Measurements from ENCODE around the gene CCDC88C.
"Not testable (repeated sequence)": the region's sequence is repeated elsewhere in the genome, so short reads cannot be mapped to it uniquely, and the experiment has no call there.

Gene CCDC88C, protein sequence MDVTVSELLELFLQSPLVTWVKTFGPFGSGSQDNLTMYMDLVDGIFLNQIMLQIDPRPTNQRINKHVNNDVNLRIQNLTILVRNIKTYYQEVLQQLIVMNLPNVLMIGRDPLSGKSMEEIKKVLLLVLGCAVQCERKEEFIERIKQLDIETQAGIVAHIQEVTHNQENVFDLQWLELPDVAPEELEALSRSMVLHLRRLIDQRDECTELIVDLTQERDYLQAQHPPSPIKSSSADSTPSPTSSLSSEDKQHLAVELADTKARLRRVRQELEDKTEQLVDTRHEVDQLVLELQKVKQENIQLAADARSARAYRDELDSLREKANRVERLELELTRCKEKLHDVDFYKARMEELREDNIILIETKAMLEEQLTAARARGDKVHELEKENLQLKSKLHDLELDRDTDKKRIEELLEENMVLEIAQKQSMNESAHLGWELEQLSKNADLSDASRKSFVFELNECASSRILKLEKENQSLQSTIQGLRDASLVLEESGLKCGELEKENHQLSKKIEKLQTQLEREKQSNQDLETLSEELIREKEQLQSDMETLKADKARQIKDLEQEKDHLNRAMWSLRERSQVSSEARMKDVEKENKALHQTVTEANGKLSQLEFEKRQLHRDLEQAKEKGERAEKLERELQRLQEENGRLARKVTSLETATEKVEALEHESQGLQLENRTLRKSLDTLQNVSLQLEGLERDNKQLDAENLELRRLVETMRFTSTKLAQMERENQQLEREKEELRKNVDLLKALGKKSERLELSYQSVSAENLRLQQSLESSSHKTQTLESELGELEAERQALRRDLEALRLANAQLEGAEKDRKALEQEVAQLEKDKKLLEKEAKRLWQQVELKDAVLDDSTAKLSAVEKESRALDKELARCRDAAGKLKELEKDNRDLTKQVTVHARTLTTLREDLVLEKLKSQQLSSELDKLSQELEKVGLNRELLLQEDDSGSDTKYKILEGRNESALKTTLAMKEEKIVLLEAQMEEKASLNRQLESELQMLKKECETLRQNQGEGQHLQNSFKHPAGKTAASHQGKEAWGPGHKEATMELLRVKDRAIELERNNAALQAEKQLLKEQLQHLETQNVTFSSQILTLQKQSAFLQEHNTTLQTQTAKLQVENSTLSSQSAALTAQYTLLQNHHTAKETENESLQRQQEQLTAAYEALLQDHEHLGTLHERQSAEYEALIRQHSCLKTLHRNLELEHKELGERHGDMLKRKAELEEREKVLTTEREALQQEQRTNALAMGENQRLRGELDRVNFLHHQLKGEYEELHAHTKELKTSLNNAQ (N-terminal part only)
- total RNA-seq: 79.9 to 521 (median 272) reads per million in 3 experiments

DNA sequence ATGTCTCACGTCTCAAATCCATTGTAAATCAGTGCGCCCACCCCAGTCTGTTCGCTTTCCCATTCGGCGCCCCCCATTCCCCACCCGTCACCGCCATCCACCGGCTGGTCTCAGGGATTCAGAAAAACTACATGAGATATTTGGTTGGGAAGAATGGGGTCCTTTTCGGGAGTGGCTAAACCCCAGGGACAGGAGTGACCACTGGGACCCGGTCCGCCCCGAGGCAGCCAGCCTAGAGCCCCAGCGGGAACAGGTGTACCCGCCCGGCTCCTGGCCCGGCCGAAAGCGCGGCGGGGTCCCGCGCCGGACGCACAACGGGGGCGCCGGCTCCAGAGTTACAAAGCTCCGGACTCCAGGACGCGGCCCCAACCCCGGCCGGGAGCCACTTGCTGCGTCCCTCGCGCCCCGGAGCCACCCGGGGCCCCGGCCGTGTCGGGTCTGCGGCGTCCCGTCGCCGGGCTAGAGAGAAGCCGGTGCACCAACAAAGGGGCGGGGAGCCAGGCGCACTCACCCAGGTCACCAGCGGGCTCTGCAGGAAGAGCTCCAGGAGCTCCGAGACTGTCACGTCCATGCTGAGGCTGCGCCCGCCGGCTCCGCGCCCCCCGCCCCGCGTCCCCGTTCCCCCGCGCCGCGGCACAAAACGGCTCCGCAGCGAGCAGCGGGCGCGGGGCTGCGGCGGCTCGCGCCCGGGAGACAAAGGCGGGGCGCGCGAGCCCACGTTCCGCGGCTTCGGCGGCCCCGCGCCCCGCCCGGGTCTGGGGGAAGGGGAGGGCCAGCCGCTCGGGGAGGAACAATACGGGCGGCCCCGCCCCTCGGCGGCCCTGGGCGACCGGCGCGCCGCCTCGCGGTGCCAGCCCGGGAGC lies at the start of gene CCDC88C:
CCDC88C (minus strand) TSS at position 701 of the 863 bp plus-strand sequence; CDS start at position 571, 130 bp downstream.
- peak; percentile 82 for DNase-seq

DNA sequence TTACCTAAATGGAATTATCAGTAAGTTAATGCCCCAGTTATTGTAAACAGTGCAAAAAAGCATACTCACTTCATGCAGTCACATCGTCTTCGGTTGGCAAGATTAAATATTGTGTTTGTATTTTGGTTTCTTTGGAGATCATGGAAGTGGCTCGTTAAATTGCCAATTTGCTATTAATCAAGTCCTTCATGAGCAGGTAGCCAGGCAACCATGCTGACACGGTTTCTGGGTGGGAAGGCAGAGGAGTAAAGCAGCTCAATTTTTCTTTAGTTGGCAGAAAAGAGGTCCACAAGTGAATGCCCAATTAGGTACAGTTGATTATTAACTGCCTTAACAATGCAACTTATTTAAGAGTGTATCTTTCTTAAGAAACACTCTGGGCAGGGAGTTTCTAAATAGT lies 48.6 kb upstream of the CCDC88C start:
- DNase-seq: no peak

DNA sequence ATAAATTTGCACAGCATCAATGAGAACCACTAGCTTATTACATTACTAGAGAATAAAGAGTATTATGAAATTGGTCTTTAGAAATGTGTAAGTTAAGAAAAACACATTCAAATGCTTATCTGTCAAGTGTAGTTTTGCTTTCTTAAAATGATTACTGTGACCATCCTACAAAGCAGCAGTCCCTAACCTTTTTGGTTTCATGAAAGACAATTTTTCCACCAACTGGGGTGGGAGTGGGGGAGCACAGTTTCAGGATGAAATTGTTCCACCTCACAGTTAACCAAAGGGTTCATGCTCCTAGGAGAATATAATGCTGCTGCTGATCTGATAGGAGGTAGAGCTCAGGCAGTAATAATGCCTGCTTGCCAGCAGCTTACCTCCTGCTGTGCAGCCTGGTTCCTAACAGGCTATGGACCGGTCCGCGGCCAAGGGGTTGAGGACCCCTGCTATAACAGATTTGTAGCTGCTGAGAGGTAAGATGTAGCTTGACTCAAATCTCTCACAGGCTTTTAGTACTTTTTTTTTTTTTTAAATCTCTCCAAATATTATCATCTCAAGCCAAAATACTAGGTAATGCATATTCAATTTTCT lies 47.1 kb upstream of the CCDC88C start:
- no peak for DNase-seq

DNA sequence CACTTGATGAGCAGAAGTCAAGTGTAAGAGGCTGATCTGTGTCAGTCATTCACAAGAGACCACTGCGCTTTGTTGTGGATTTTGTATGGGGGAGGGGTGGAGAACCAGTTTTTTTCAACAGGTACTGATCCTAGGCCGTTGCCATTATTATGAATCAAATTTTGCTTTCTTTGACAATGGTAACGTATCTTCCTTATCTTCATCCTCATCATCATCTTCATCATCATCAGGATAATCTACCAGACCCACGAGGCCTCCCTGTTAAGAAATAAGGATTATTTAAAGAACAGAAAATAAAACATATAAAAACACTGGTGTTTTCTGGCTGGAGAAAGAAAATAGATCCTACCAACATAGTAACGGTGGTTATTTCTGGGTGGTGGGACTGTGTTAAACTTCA lies 41.0 kb upstream of the CCDC88C start:
- DNase-seq: no peak

DNA sequence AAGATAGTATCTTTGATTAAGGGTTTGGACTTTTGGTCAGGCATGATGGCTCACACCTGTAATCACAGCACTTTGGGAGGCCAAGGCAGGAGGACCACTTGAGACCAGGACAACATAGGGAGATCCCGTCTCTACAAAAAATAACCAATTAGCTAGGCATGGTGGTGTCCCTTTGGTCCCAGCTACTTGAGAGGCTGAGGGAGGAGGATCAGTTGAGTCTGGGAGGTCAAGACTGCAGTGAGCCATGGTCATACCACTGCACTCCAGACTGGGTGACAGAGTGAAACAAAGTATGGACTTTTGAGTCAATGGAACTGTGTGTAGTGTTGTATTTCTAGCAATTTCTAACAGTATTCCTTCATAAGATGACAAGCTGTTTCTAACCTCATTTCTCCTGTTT lies 38.7 kb upstream of the CCDC88C start:
- no peak for DNase-seq

DNA sequence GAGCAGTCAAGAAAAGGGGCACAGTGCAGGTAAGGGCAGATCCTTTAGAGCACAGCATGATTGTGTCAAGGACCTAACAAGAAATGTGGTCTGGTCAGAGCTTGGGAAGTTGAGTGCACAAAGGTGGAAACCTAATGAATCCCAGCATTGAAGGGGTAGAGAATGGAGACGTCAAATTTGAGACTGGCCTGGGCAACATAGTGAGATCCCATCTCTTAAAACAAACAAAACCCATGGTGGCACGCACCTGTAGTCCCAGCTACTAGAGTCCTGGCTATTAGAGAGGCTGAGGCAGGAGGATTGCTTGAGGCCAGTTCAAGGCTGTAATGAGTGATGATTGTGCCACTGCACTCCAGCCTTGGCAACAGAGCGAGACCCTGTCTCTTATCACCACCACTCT lies 37.0 kb upstream of the CCDC88C start:
- DNase-seq: no peak

DNA sequence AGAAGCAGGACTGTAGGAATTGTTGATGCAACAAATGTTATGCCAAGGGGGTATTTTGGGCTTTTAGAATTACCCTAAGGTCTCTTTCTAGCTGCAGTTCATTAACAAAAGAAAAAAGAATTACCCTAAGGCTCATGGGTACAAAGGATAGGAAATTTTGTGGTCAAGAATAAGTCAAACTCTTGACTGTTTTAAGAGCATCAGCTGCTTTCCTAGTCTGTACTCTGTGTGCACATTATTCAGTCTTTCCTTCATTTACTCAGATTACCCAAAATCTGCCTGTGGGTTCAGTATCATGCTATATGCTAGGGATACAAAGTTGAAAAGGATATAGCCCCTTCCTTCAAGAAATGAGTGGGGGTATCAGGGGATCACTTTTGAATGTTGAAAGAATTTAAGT lies 36.5 kb upstream of the CCDC88C start:
- no peak for DNase-seq

DNA sequence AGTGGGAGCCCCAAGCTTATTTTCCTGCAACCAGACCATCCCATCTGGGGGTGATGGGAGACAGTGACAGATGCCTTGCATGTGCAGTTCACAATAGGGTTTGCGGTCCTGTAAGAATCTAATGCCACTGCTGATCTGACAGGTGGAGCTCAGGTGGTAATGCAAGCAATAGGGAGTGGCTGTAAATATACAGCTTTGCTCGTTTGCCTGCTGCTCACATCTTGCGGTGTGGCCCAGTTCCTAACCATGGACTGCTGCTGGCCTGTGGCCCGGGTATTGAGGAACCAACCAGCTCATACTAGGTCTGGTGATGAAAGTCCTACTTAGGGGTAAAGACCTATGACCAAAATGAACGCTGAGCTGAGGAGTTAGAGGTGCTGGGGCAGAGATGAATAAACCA lies 36.1 kb upstream of the CCDC88C start:
- DNase-seq: no peak

DNA sequence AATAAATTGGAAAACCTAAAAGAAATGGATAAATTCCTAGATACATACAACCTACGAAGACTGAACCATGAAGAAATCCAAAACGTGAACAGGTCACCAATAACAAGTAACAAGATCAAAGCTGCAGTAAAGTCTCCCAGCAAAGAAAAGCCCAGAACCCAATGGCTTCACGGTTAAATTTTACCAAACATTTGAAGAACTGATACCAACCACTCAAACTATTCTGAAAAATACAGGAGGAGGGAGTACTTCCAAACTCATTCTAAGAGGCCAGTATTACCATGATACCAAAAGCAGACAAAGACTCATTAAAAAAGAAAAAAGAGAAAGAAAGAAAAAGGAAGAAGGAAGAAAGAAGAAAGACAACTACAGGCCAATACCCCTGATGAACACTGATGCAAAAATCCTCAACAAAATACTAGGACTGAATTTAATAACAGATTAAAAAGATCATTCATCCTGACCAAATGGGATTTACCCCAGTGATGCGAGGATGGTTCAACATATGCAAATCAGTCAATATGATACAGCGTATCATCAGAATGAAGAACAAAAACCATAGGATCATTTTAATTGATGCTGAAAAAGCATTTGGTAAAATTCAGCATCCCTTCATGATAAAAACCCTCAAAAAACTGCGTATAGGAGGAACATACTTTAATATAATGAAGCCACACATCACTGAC lies 26.9 kb upstream of the CCDC88C start:
- no peak for DNase-seq

DNA sequence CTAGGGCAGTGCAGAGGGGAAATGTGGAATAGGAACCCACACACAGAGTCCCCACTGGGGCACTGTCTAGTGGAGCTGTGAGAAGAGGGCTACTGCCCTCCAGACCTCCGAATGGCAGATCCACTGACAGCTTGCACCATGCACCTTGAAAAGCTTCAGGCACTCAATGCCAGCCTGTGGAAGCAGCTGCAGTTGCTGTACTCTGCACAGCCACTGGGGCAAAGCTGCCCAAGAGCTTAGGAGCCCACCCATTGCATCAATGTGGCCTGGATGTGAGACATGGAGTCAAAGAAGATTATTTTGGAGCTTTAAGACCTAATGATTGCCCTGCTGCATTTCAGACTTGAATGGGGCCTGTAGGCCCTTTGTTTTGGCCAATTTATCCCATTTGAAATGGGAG lies 21.7 kb upstream of the CCDC88C start:
- no peak for DNase-seq

DNA sequence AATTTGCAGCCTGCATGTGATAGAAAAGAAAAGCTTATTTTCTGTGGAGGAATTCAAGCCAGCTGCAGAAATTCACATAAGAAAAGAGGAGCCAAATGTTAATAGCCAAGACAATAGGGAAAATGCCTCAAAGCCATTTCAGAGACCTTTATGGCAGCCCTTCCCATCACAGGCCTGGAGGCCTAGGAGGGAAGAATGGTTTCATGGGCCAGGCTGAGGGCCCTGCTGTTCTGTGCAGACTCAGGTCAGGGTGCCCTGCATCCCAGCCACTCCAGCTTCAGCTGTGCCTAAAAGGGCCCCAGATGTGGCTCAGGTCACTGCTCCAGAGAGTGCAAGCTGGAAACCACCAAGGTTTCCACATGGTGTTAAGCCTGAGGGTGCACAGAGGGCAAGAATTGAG lies 21.2 kb upstream of the CCDC88C start:
- no peak for DNase-seq

DNA sequence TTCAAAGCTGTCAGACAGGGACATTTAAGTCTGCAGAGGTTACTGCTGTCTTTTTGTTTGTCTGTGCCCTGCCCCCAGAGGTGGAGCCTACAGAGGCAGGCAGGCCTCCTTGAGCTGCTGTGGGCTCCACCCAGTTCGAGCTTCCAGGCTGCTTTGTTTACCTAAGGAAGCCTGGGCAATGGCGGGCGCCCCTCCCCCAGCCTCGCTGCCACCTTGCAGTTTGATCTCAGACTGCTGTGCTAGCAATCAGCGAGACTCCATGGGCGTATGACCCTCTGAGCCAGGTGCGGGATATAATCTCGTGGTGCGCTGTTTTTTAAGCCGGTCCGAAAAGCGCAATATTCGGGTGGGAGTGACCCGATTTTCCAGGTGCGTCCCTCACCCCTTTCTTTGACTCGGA lies 18.6 kb upstream of the CCDC88C start:
- not testable (repeated sequence) for DNase-seq

DNA sequence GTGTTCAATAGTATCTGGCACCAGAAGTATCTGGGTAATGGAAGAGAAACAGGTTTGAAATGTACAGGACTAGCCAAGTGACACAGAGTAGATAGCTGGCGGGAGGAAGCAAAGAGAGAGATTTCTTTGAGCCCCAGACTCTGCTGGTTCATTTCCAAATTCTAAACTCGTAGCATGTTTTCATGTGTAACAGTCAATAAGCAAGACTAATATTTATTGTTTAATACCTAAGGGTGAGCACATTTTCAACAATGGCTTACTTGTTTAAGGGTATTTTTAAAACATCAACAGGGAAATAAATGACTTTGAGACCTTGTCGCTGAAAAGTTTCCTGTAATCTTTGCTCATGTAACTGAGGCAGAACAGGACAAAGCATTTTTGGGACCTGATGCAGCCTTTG lies 11.8 kb upstream of the CCDC88C start:
- no peak for DNase-seq

DNA sequence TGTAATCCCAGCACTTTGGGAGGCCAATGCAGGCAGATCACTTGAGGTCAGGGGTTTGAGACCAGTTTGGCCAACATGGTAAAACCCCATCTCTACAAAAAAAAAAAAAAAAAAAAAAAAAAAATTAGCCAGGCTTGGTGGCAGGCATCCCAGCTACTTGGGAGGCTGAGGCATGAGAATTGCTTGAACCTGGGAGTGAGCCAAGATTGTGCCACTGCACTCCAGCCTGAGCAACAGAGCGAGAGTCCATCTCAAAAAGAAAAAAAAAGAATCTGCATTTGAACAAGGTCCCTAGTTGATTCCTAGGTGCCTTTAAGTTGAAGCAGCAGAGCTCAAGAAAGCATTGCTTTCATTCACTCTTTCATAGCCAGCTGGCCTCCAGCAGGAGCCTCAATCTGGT lies 11.3 kb upstream of the CCDC88C start:
- DNase-seq: not testable (repeated sequence)

DNA sequence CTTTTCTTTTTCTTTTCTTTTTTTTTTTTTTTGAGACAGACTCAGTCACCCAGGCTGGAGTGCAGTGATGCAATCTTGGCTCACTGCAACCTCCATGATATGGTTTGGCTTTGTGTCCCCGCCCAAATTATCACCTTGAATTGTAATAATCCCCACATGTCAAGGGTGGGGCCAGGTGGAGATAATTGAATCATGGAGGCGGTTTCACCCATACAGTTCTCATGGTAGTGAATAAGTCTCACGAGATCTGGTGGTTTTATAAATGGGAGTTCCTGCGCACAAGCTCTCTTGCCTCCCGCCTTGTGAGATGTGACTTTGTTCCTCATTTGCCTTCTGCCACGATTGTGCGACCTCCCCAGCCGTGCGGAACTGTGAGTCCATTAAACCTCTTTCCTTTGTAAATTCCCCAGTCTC lies 7.9 kb upstream of the CCDC88C start:
- DNase-seq: not testable (repeated sequence)

DNA sequence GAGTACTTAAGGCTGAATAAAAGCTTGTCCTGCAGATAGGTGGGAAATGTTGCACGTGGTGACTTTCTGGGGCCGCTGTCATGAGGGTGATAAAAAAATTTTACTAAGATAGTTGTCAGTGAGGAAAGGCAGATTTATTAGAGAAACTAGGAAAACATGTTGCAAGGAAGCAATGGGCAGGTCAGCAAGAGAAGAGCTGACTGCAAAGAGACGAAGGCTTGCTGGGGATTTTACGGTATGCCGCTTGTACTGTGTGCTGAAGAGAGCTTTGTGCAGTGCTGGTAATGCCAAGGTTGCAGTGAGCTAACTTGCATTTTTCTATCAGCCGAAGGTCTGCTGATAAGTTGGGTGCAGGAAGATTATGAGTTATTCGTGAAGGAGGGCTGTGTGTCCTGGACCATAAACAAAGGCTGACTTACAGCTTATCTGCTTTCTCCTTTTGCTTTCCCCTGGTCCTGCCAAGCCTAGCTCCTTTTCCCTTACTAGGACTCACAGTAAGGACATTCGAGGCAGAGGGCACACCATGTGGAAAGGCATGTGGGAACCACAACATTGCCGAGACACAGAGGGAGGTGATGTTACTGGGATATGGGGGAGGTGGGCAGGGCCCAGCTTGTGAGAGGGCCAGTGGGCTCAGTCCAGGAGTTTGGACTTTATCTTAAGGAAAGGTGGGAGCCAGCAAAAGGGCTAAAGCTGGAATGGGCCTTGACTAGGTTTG lies 7.4 kb upstream of the CCDC88C start:
- no peak for DNase-seq

DNA sequence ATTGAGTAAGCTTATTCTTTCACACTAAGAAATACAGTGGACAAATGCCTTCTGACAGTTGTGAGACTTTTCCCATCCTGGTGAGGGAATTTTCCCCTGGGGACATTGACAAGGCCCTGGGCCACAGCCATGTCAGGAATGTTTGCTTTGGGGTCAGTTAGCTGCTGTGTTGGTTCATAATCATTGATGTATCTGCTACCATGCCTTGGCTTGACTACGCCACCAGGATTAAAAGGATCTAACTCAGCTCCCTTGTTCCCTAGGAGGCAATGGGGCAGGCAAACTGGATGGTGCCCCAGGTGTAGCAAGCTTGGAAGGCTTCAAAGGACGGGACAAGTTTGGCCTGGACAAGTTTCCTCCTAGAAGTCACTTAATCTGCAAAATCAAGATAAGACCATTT lies 3.1 kb upstream of the CCDC88C start:
- DNase-seq: no peak

DNA sequence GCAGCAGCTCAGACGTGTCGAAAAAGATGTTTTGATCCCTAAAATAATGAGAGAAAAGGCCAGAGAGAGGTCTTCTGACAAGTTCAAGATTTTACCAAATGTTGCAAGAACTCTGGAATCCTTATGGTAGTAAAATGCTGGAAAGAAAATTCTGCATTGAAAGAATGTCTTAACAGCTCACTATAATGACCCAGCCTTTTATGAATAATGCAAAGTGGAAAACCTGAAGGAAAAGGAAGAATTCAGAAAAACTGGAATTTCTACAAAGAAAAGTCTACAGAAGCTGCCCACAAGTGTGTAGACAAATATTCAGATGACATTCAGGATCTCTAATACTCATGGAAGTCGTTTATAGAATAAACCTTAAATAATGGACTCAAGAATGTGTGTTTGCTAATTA lies 1.8 kb upstream of the CCDC88C start:
- no peak for DNase-seq

DNA sequence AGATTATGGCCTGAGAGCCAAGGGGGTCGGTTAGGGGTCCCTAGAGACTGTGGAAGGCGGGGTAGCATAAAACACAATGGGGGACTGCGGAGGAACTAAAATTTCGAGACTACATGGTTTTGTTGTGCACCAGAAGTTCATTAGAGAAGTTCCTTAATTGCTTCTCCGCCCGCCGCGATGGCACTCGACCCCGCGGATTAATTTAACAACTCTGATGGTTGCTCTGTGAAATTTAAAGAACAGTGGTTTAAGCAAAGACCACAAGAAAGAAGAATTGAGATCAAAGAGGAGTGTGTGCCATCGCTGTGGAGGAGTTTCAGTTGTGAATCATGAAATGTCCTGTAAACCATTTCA lies 1.4 kb upstream of the CCDC88C start:
- peak; percentile 81 for DNase-seq

DNA sequence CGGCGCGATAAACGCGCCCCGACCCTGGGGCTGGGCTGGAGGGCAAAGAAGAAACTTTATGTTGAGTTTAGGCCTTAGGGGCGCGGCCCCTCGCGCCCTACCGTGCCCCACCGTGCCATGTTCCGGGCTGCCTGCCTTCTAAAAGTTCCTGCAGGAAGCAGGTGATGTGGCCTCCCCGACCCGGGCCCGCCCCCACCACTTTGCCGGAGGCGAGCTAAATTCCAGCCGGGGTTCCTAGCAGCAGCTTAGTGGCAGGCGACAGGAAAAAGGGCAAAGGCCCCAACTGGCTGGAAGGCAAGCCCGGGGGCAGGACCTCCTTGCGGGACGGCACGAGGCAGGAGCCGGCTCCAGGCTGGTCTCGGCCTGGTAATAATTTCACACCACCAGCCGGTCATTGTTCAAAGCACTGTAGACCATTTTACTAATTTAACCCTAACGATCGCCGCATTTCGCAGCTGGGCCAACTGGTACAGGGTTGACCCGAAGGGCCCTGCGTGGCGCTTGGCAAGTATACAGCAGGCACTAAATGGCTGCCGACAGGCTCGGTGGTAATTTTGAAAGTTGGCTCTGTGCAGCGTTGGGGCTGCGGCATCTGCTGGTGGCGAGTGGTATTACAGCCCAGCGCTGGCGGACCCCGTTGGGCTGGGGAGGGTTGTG lies 895 bp upstream of the CCDC88C start:
- peak; percentile 81 for DNase-seq
